22Rv1 (cell line): ENCODE data around the gene RNF214.

Experiments used
- H3K27ac ChIP-seq: fragments of 450-650 bp; 2 replicates; pipeline ENCODE4 v1.5.1; 2017
- ZFX ChIP-seq: fragments of 450-650 bp; IDR thresholded peaks from 2 replicates; pipeline ENCODE4 v1.6.1; 2017; ENCODE audit warnings: antibody characterized with exemption, borderline replicate concordance
- TF ChIP-seq, protein P1 (sequence below): fragments of 450-650 bp; IDR thresholded peaks from 2 replicates; pipeline ENCODE4 v1.5.1; 2017; ENCODE audit warnings: mild to moderate bottlenecking

RNF214 gene

GRCh38 chr11:117220999-117221774 lies 11.3 kb upstream of the RNF214 start:
- H3K27ac ChIP-seq: peak overlapping the region; percentile 77
- TF ChIP-seq, protein P1, sequence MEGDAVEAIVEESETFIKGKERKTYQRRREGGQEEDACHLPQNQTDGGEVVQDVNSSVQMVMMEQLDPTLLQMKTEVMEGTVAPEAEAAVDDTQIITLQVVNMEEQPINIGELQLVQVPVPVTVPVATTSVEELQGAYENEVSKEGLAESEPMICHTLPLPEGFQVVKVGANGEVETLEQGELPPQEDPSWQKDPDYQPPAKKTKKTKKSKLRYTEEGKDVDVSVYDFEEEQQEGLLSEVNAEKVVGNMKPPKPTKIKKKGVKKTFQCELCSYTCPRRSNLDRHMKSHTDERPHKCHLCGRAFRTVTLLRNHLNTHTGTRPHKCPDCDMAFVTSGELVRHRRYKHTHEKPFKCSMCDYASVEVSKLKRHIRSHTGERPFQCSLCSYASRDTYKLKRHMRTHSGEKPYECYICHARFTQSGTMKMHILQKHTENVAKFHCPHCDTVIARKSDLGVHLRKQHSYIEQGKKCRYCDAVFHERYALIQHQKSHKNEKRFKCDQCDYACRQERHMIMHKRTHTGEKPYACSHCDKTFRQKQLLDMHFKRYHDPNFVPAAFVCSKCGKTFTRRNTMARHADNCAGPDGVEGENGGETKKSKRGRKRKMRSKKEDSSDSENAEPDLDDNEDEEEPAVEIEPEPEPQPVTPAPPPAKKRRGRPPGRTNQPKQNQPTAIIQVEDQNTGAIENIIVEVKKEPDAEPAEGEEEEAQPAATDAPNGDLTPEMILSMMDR: no peak
- TF ChIP-seq ZFX: no peak

DNA sequence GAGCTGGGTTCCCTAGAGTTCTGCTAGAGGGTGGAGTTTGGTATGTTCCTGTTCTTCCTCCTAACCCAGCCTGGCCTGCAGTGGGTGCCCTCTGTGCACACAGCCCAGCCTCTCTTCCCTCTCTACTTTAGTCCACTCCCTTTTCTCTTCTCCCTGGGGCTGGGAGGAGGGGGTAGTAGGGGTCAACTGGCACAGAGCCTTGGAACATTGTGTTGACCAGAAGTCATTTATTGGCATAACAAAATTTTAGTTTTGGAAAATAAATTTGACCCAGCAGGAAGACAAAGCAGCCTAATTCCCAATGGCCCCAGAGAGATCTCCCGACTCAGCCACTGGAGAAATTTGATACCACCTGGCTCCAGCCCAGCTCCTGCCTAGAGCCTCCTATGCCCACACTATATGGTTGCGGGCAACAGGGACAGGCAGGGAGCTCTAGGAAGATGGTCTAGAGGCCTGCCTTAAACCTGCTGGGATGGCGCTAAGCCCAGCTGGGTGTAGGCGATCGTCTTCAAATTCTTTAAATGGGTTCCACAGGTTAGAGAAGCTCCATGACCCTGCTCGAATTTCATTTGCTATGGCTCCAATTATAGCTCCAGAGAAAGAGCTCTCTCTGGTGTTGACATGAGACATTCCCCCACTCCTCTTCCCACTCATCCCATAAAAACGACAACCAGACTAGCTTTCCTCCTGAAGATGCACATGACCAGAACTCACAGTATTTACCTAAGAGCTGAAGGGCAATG lies 10.5 kb upstream of the RNF214 start:
- peak overlapping the region; percentile 77 for H3K27ac ChIP-seq
- TF ChIP-seq ZFX: no peak
- TF ChIP-seq, protein P1: peak; percentile 13

GRCh38 chr11:117222991-117223740 lies 9.3 kb upstream of the RNF214 start:
- TF ChIP-seq ZFX: no peak
- H3K27ac ChIP-seq: peak overlapping the region; percentile 77

DNA sequence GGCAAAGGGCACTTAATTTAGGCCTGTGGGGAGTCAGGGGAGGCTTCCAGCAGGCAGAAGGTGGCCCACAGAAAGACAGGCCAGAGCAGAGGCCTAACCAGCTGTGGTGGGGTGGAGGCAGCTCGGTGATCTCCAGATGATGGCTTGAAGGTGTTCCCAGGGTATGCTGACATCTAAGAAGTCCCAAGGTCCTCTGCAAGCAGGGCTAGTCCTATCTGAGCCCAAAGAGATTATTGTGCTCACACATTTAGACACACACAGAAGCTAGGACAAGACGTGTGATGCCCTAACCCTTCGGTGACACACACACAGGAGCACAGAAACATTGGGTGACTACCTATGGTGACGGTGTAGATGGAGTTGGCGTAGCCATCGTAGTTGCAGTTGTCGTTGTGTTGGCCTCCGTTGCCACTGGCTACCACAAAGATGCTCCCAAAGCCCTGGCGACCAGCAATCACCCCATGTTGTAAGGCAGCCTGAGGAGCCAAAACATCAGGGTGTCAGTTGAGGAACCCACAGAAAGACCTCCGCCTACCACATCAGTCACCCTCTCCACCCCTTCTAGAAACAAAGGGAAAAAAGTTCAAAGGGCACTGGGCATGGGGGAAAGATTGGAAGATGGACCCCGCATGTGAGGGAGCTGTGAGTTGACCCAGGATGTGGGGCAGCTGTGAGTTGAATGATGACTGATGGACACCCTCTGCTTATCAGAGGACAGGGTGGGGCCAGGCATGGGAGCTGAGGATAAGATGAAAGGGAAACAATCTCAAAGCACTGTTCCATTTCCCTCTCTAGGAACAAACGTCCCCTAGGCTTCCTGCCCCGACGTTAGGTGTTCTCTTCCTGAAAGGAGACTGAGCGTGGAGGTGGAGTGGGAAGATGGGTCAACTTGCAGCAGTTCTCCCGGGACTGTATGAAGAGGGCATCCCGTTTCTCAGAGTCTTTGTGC lies 8.5 kb upstream of the RNF214 start:
- H3K27ac ChIP-seq: no peak overlapping the region
- TF ChIP-seq, protein P1: no peak
- TF ChIP-seq ZFX: no peak

DNA sequence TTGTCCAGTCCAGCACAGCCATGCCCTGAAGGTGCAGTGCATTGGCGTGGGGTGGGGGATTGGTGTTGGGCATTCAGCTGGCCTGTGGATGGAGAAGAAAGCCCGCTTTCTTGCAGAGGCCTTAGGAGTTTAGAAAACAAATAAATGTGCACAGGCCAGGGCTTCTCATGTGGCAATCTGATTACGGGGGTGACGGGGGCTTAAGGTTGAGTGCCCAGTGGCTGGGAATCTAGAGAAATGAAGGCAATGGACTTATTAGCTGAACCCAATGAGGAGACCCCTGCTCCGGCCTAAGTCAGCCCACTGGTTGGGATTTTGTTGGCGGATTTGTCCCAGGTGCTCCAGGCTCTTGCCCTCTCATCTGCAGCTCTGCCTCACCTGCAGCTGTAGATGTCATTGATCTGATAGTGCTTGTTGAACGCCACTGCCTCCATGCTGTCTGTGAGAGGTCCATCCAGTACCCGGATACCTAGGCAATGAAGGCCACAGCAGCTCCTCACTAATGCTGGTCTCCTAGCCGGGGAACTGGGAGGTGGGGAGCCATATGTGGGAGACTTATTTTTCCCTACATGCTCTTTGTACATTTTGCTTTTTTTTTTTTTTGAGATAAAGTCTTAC lies 6.8 kb upstream of the RNF214 start:
- TF ChIP-seq, protein P1: no peak
- no peak for TF ChIP-seq ZFX
- no peak overlapping the region for H3K27ac ChIP-seq

DNA sequence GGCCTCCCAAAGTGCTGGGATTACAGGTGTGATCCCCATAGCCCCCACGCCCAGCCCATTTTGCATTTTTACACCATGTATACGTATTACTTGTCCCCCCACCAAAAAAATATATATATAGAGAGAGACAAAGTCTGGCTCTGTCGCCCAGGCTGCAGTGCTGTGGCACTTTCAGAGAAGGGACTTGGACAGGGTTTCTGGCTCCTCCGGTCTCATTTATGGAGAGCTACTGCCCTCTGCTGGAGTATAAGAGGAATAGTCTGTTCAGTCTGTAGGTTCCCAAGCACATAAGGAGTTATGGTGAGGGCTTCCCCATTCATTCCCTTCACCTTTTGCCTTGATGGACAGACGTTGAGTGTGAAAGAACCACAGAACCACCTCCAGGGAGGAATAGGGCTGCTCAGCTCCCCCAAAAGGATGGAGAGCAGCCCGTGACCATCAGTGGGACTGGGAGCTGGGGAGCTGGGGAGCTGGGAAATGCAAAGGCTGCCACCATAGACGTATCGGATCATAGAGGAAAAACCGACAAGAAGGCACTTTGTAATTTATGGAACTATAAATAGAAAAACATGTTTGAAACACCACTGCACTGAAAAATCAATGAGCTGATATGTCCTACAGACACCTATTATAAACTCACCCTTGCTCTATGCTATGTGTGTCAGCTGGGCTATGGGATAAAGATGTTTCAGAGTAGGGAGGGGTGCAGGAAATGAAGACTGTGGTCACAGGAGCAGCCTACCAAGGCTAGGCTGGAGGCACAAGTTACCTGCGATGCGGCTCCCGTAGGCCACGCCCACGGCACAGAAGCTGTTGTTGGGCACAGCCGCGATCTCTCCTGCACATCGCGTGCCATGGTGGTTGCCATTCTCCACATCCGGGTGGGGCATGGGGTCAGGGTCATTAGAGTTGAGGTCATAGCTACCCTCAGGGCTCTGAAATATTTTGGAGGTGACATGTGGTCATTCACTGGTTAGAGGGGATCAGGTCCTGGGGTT lies 5.8 kb upstream of the RNF214 start:
- no peak overlapping the region for H3K27ac ChIP-seq
- TF ChIP-seq ZFX: no peak
- TF ChIP-seq, protein P1: peak; percentile 81
